ENCODE results near the gene POU4F3. TPM values are rescaled to one million over a fixed set of nuclear protein-coding genes. Genes with fewer than 3 reads are reported as not detected.

Gene POU4F3
- total RNA-seq, 2 experiments from 2014 or later, result 0.13 TPM; not detected in 1

DNA sequence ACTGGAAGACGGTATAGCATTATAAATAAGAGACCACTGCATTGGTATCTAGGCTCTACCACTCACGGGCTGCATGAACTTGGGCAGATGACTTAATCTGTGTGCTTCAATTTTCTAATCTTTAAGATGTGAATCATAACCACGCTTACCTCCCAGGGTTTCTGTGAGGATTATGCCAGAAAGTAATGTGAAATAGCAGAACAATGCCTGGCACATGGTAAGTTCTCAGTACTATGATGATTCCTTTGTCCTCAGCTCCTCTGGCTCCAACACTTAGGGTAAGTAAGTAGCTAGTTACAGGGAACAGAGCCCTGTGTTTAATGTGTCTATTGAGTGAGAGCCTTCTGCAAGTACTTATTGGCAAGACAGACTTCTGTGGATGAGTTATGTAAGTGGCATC is 31.1 kb downstream of the POU4F3 start:
- DNase-seq (no peak), ATAC-seq (no peak)
- CTCF ChIA-PET, result no interaction called here
- H3K27ac Mint-ChIP-seq, result no peak overlapping the region
- POLR2A ChIA-PET, result no interaction called here
- peaks cover 13% of the 10 kb centered on the region for H3K27me3 Mint-ChIP-seq (ENCODE audit: low read depth)
- H3K4me1 Mint-ChIP-seq (ENCODE audit: low read depth), result no peaks in the 10 kb centered on the region
- no peak overlapping the region for H3K4me3 Mint-ChIP-seq
- H3K36me3 Mint-ChIP-seq (ENCODE audit: low read depth), result no peaks in the 10 kb centered on the region
- H3K9me3 Mint-ChIP-seq (ENCODE audit: insufficient read depth), result no peaks in the 10 kb centered on the region

DNA sequence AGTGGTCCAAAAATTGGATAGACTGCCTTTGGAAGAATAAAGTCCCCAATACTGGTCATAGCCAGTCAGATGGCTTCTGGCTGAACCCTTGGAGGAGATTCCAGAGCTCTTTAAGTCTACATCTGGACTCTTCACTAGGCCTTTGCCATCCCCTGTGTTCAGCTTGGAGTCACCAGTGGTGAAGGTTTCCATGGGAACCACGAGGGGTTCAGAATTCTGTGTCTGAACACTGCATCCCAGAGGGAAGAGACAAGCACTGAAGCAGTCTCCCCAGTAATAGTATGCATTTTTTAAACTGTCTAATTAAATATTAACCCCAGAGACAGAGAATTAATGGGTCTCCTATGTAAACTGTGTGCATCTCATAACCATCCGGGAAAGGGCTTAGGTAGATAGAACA is 38.2 kb downstream of the POU4F3 start:
- H3K27ac Mint-ChIP-seq, result no peak overlapping the region
- ATAC-seq (no peak), DNase-seq (no peak)
- CTCF ChIA-PET, result no interaction called here
- POLR2A ChIA-PET, result no interaction called here
- H3K4me3 Mint-ChIP-seq, result no peak overlapping the region
- no peaks in the 10 kb centered on the region for H3K4me1 Mint-ChIP-seq (ENCODE audit: low read depth)
- no peaks in the 10 kb centered on the region for H3K36me3 Mint-ChIP-seq (ENCODE audit: low read depth)
- H3K9me3 Mint-ChIP-seq (ENCODE audit: insufficient read depth), result no peaks in the 10 kb centered on the region
- peaks cover 7% of the 10 kb centered on the region for H3K27me3 Mint-ChIP-seq (ENCODE audit: low read depth)

DNA sequence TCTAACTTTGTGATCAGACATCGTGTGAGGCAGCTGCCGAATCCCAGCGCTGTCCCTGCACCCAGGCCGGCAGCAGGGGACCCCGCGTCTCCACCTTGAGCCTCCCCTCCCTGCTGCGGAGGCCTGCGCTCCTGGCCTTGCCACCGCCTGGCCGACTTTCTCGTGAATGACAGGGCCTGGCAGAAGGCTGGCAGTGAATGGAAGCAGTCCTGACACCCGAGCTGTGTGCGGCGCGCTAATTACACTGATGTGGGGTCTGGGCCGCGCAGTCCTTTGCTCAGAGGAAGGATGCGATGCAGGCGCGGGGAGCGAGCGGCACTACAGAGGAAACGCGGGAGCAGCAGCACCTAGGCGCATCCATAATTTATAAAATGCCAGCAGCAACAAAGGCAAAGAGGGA is 40.3 kb downstream of the POU4F3 start:
- Mint-ChIP-seq H3K9me3 (ENCODE audit: insufficient read depth) (no peaks in the 10 kb centered on the region), H3K4me1 (ENCODE audit: low read depth) (no peaks in the 10 kb centered on the region), H3K27me3 (ENCODE audit: low read depth) (peaks cover 4% of the 10 kb centered on the region), H3K27ac (no peak overlapping the region), H3K4me3 (no peak overlapping the region), H3K36me3 (ENCODE audit: low read depth) (no peaks in the 10 kb centered on the region)
- no peak for DNase-seq
- CTCF ChIA-PET, result no interaction called here
- ATAC-seq, result no peak
- POLR2A ChIA-PET, result no interaction called here

DNA sequence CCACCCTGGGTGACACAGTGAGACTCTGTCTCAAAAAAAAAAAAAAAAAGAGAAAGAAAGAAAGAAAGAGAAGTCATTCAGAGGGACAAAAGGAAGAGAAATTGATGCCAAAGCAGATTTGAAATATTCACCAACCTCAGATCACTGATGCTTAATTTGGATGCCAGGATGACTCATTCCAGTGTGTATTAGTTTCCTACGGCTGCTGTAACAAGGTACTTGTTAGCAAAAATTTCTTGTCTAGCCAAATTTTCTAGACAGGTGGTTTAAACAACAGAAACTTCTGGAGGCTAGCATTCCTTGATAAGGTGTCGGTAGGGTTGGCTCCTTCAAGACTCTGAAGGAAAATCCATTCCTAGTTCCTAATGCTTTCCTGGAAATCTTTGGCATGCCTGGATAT is 42.1 kb downstream of the POU4F3 start:
- Mint-ChIP-seq H3K27ac (no peak overlapping the region), H3K9me3 (ENCODE audit: insufficient read depth) (no peaks in the 10 kb centered on the region), H3K4me1 (ENCODE audit: low read depth) (no peaks in the 10 kb centered on the region), H3K36me3 (ENCODE audit: low read depth) (no peaks in the 10 kb centered on the region), H3K27me3 (ENCODE audit: low read depth) (peaks cover 8% of the 10 kb centered on the region), H3K4me3 (no peak overlapping the region)
- CTCF ChIA-PET, result no interaction called here
- POLR2A ChIA-PET, result no interaction called here
- ATAC-seq, result no peak
- no peak for DNase-seq

DNA sequence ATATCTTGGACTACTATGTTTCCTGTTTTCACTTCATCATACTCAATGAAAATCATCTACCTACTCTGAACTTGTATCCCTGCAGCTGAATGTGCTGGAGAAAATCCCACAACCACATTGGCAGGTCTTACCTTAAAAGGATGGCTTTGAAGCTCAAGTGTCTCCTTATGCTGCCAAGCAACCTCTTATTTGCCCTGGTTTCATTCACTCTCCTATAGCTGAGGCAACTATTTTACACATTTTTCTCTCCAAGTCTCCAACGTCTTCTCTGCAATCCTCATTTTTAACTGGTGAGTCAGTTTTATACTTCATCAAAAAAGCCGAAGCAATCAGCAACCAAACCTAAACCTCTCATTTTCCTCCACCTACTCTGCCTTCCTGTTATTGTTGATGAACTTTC is 49.7 kb downstream of the POU4F3 start:
- Mint-ChIP-seq H3K4me1 (ENCODE audit: low read depth) (no peaks in the 10 kb centered on the region), H3K36me3 (ENCODE audit: low read depth) (no peaks in the 10 kb centered on the region), H3K4me3 (no peak overlapping the region), H3K27me3 (ENCODE audit: low read depth) (peaks cover 4% of the 10 kb centered on the region), H3K27ac (no peak overlapping the region), H3K9me3 (ENCODE audit: insufficient read depth) (no peaks in the 10 kb centered on the region)
- ChIA-PET CTCF (no interaction called here), POLR2A (interaction anchor here (0.6 kb wide), 1 partner anchor 61 kb away, joined by 3 read pairs; no protein-coding TSS in a partner anchor)
- ATAC-seq (no peak), DNase-seq (no peak)

DNA sequence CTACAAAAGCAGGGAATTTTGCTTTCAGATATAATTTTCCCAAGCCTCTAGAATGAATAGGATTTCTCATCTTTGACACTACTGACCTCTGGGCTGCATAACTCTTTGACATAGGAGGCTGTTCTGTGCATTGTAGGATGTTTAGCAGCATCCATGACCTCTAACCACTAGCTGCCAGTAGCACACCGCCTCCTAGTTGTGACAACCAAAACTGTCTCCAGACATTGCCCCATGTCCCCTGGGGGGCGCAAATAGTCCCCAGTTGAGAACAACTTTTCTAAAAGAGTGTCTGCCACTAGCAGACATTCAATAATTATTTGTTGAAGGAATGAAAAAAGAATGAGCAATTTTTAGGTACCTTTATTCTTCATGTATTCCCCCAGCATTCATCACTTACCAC is 51.8 kb downstream of the POU4F3 start:
- Mint-ChIP-seq H3K27me3 (ENCODE audit: low read depth) (peaks cover 3% of the 10 kb centered on the region), H3K9me3 (ENCODE audit: insufficient read depth) (no peaks in the 10 kb centered on the region), H3K27ac (no peak overlapping the region), H3K4me3 (no peak overlapping the region), H3K36me3 (ENCODE audit: low read depth) (no peaks in the 10 kb centered on the region), H3K4me1 (ENCODE audit: low read depth) (no peaks in the 10 kb centered on the region)
- ChIA-PET CTCF (no interaction called here), POLR2A (no interaction called here)
- no peak for ATAC-seq
- no peak for DNase-seq

Other genes with a start within 250 kb of the POU4F3 start
- gene PLAC8L1, start 233.3 kb upstream of the POU4F3 start, total RNA-seq, result under 1 TPM in 1 of 2 experiments, not detected in 1; 0.42 TPM
- gene LARS1, start 156.2 kb upstream of the POU4F3 start, total RNA-seq, result 10 to 100 TPM; 90.3 to 98.5 TPM
- gene RBM27, start 135.2 kb upstream of the POU4F3 start, total RNA-seq, result 10 to 100 TPM; 19.4 to 19.7 TPM
- gene TCERG1, start 108.5 kb downstream of the POU4F3 start, total RNA-seq, result 10 to 100 TPM; 86.5 to 94.0 TPM
- not detected for gene GPR151, start 177.4 kb downstream of the POU4F3 start, total RNA-seq